SK-N-SH (cell line): Measurements from ENCODE around the gene XG.

Experiments
- FOSL2 ChIP-seq: IDR thresholded peaks from 2 replicates; pipeline ENCODE4 v1.4.0; 2012; ENCODE audit warnings: low read depth, mild to moderate bottlenecking, moderate library complexity, borderline replicate concordance
- NFIC ChIP-seq: IDR thresholded peaks from 2 replicates; pipeline ENCODE4 v1.4.0; 2012; ENCODE audit warnings: borderline replicate concordance
- REST ChIP-seq: IDR thresholded peaks from 2 replicates; pipeline ENCODE4 v1.6.1; 2012; ENCODE audit warnings: mild to moderate bottlenecking, low read depth, low read length, moderate library complexity
- RXRA ChIP-seq: IDR thresholded peaks from 2 replicates; pipeline ENCODE4 v1.4.0; 2012; ENCODE audit warnings: low read depth, mild to moderate bottlenecking, borderline replicate concordance
- TF ChIP-seq, protein P1 (sequence below): fragments of 200-600 bp; sonication (generic); IDR thresholded peaks from 2 replicates; pipeline ENCODE4 v1.6.1; 2017; ENCODE audit warnings: antibody characterized with exemption, mild to moderate bottlenecking, moderate library complexity

DNA sequence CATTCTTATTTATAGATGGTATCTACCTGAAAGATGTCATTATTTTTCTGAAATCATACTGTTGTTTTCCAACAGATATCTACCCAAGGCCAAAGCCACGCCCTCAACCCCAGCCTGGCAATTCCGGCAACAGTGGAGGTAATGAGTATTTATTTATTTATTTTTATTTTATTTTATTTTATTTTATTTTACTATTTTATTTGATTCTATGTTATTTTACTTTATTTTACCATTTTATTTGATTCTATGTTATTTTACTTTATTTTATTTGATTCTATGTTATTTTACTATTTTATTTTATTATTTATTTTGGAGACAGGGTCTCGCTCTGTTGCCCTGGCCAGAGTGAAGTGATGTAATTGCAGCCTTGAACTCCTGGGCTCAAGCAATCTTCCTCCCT is 37.7 kb downstream of the XG start:
- TF ChIP-seq REST: no peak
- no peak for TF ChIP-seq RXRA
- TF ChIP-seq, protein P1, sequence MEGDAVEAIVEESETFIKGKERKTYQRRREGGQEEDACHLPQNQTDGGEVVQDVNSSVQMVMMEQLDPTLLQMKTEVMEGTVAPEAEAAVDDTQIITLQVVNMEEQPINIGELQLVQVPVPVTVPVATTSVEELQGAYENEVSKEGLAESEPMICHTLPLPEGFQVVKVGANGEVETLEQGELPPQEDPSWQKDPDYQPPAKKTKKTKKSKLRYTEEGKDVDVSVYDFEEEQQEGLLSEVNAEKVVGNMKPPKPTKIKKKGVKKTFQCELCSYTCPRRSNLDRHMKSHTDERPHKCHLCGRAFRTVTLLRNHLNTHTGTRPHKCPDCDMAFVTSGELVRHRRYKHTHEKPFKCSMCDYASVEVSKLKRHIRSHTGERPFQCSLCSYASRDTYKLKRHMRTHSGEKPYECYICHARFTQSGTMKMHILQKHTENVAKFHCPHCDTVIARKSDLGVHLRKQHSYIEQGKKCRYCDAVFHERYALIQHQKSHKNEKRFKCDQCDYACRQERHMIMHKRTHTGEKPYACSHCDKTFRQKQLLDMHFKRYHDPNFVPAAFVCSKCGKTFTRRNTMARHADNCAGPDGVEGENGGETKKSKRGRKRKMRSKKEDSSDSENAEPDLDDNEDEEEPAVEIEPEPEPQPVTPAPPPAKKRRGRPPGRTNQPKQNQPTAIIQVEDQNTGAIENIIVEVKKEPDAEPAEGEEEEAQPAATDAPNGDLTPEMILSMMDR: no peak
- TF ChIP-seq NFIC: no peak
- TF ChIP-seq FOSL2: no peak
